IMR-90 (cell line): Measurements from ENCODE around the gene ZNF556. TPM values are rescaled to one million over a fixed set of nuclear protein-coding genes. Genes with fewer than 3 reads are reported as not detected.

ENCODE experiments used
- ATAC-seq: fragments of 200-7000 bp; cut with Tn5 transposase; 2 replicates; pipeline ENCODE4 v1.9.1; 2020; ENCODE audit warnings: low read depth, mild to moderate bottlenecking, moderate library complexity
- BruUV-seq: library from RNA; stranded (reverse); fragments of 400-500 nt; replicated peaks from 2 replicates; lab custom pipeline; 2021; lab: Mats Ljungman, UMichigan
- CTCF ChIA-PET: fragments of 300-600 bp; formaldehyde crosslinking; extraction: SDS; loops from one replicate; lab custom pipeline; 2021; ENCODE audit warnings: antibody characterized with exemption; lab: Yijun Ruan, JAX
- POLR2A ChIA-PET: fragments of 300-600 bp; sonication (Branson Sonifier 250); formaldehyde crosslinking; loops from one replicate; lab custom pipeline; 2022; ENCODE audit warnings: antibody characterized with exemption; ENCODE audit not compliant: unreplicated experiment; lab: Charles Lee
- DNase-seq: peaks from one replicate; pipeline ENCODE4 v3.0.0; 2013
- H2AFZ ChIP-seq: replicated peaks from 2 replicates; pipeline ENCODE3; 2013; ENCODE audit warnings: low read length, mild to moderate bottlenecking; ENCODE audit not compliant: poor library complexity
- H2AK5ac ChIP-seq: 2 replicates; pipeline ENCODE4 v1.6.1; 2013; ENCODE audit warnings: low read depth, low read length, inconsistent platforms
- H2AK9ac ChIP-seq: replicated peaks from 2 replicates; pipeline ENCODE3; 2013; ENCODE audit warnings: mild to moderate bottlenecking, low read depth, low read length, moderate library complexity; ENCODE audit not compliant: poor library complexity
- H2BK120ac ChIP-seq: 2 replicates; pipeline ENCODE4 v1.6.1; 2013; ENCODE audit warnings: low read depth, low read length, inconsistent platforms
- H2BK15ac ChIP-seq: 3 replicates; pipeline ENCODE4 v1.6.1; 2013; ENCODE audit warnings: low read depth, low read length, inconsistent platforms
- H2BK20ac ChIP-seq: 2 replicates; pipeline ENCODE4 v1.6.1; 2013; ENCODE audit warnings: low read depth, mild to moderate bottlenecking, inconsistent platforms, low read length, moderate library complexity
- H2BK5ac ChIP-seq: 2 replicates; pipeline ENCODE4 v1.6.1; 2013; ENCODE audit warnings: mild to moderate bottlenecking, low read depth, low read length, inconsistent platforms; ENCODE audit not compliant: poor library complexity, severe bottlenecking
- H3K14ac ChIP-seq: replicated peaks from 2 replicates; pipeline ENCODE4 v1.6.1; 2013; ENCODE audit warnings: low read depth, low read length, inconsistent platforms
- H3K18ac ChIP-seq: 2 replicates; pipeline ENCODE4 v1.6.1; 2013; ENCODE audit warnings: low read depth, low read length, control low read depth
- H3K23ac ChIP-seq: 2 replicates; pipeline ENCODE4 v1.6.1; 2013; ENCODE audit warnings: low read depth, low read length, inconsistent platforms
- H3K27ac ChIP-seq: 2 replicates; pipeline ENCODE4 v1.5.1; 2013; ENCODE audit warnings: mild to moderate bottlenecking, control low read depth, low read length; ENCODE audit not compliant: insufficient read depth
- H3K27me3 ChIP-seq: 2 replicates; pipeline ENCODE4 v1.6.1; 2013; ENCODE audit warnings: low read length; ENCODE audit not compliant: control insufficient read depth, insufficient read depth
- H3K36me3 ChIP-seq: 2 replicates; pipeline ENCODE4 v1.6.1; 2013; ENCODE audit warnings: low read length, mixed read lengths; ENCODE audit not compliant: control insufficient read depth, insufficient read depth
- H3K4ac ChIP-seq: 2 replicates; pipeline ENCODE4 v1.6.1; 2013; ENCODE audit warnings: low read depth, low read length, inconsistent platforms
- H3K4me1 ChIP-seq: 2 replicates; pipeline ENCODE4 v1.6.1; 2013; ENCODE audit warnings: low read length, mixed read lengths; ENCODE audit not compliant: control insufficient read depth, insufficient read depth
- H3K4me2 ChIP-seq: 2 replicates; pipeline ENCODE4 v1.6.1; 2013; ENCODE audit warnings: low read depth, mild to moderate bottlenecking, control low read depth, low read length, moderate library complexity
- H3K4me3 ChIP-seq: 2 replicates; pipeline ENCODE4 v1.5.1; 2013; ENCODE audit warnings: low read depth, mild to moderate bottlenecking, control low read depth, low read length, moderate library complexity; ENCODE audit not compliant: insufficient read depth
- H3K56ac ChIP-seq: 2 replicates; pipeline ENCODE4 v1.6.1; 2013; ENCODE audit warnings: low read length, inconsistent platforms; ENCODE audit not compliant: insufficient read depth; ENCODE audit errors: extremely low read depth
- H3K79me1 ChIP-seq, 2 experiments: 2 replicates each; pipeline ENCODE4 v1.6.1; 2013; ENCODE audit warnings: low read length in 2 of 2, inconsistent platforms in 1 of 2, low read depth in 1 of 2
- H3K9ac ChIP-seq: 2 replicates; pipeline ENCODE4 v1.6.1; 2013; ENCODE audit warnings: low read depth, low read length, control low read depth
- H3K9me1 ChIP-seq: 2 replicates; pipeline ENCODE4 v1.6.1; 2013; ENCODE audit warnings: low read length, inconsistent platforms; ENCODE audit not compliant: insufficient read depth
- H3K9me3 ChIP-seq: 2 replicates; pipeline ENCODE4 v1.6.1; 2013; ENCODE audit warnings: low read length; ENCODE audit not compliant: control insufficient read depth, insufficient read depth
- H4K20me1 ChIP-seq: 2 replicates; pipeline ENCODE4 v1.6.1; 2013; ENCODE audit warnings: low read length, inconsistent platforms; ENCODE audit not compliant: insufficient read depth
- H4K5ac ChIP-seq: 2 replicates; pipeline ENCODE4 v1.6.1; 2013; ENCODE audit warnings: mild to moderate bottlenecking, low read depth, low read length, control low read depth
- H4K8ac ChIP-seq, 2 experiments: 2 replicates each; pipeline ENCODE4 v1.6.1; 2013; ENCODE audit warnings: low read depth in 2 of 2, low read length in 2 of 2, control low read depth in 1 of 2, inconsistent platforms in 1 of 2
- H4K91ac ChIP-seq: 2 replicates; pipeline ENCODE4 v1.6.1; 2013; ENCODE audit warnings: low read depth, low read length, inconsistent platforms; ENCODE audit not compliant: insufficient read depth
- BHLHE40 ChIP-seq: fragments of 150-350 bp; IDR thresholded peaks from 2 replicates; pipeline ENCODE4 v1.6.1; 2016; ENCODE audit warnings: mild to moderate bottlenecking, low read depth, low read length
- CEBPB ChIP-seq: IDR thresholded peaks from 2 replicates; pipeline ENCODE4 v1.6.1; 2012; ENCODE audit warnings: low read depth, low read length, improper control_type of control experiment
- CHD1 ChIP-seq: IDR thresholded peaks from 2 replicates; pipeline ENCODE4 v1.6.1; 2012; ENCODE audit warnings: low read depth, low read length, improper control_type of control experiment
- CTCF ChIP-seq: conservative IDR thresholded peaks from 2 replicates; pipeline ENCODE4 v1.5.1; 2012; ENCODE audit warnings: mild to moderate bottlenecking, low read depth, low read length, improper control_type of control experiment
- ELK1 ChIP-seq: fragments of 150-350 bp; IDR thresholded peaks from 2 replicates; pipeline ENCODE4 v1.6.1; 2016; ENCODE audit warnings: low read depth, mild to moderate bottlenecking, low read length, moderate library complexity, borderline replicate concordance
- FOS ChIP-seq: fragments of 150-350 bp; IDR thresholded peaks from 2 replicates; pipeline ENCODE4 v1.6.1; 2016; ENCODE audit warnings: low read depth, low read length
- MAFK ChIP-seq: IDR thresholded peaks from 2 replicates; pipeline ENCODE4 v1.6.1; 2012; ENCODE audit warnings: low read depth, low read length, improper control_type of control experiment
- MAZ ChIP-seq: IDR thresholded peaks from 2 replicates; pipeline ENCODE4 v1.6.1; 2012; ENCODE audit warnings: low read depth, mild to moderate bottlenecking, low read length, improper control_type of control experiment, moderate library complexity, borderline replicate concordance
- POLR2A ChIP-seq: IDR thresholded peaks from 2 replicates; pipeline ENCODE4 v1.6.1; 2012; ENCODE audit warnings: mild to moderate bottlenecking, low read depth, low read length
- RAD21 ChIP-seq: IDR thresholded peaks from 2 replicates; pipeline ENCODE4 v1.6.1; 2012; ENCODE audit warnings: low read length, improper control_type of control experiment
- RFX5 ChIP-seq: IDR thresholded peaks from 2 replicates; pipeline ENCODE4 v1.8.0; 2012; ENCODE audit warnings: low read depth, mild to moderate bottlenecking, low read length, moderate library complexity
- SMC3 ChIP-seq: fragments of 150-350 bp; IDR thresholded peaks from 2 replicates; pipeline ENCODE4 v1.6.1; 2016; ENCODE audit warnings: low read depth, mild to moderate bottlenecking, antibody characterized with exemption, low read length, moderate library complexity
- WGBS, 2 experiments: methylation state at CpG; one replicate each; pipeline versions ENCODE4 v1.1.5 to v1.1.7; 2013; ENCODE audit warnings: missing lambda C conversion rate in 2 of 2; ENCODE audit not compliant: insufficient read length in 1 of 2; ENCODE audit errors: extremely low coverage in 2 of 2; 5-methylcytosine and 5-hydroxymethylcytosine counted together
- dilution Hi-C: fragments of 300-500 bp; cut with HindIII; formaldehyde crosslinking; loops from one replicate; pipeline ENCODE4 v1.14.3; 2018; ENCODE audit warnings: low sequenced_read_pairs; ENCODE audit not compliant: unreplicated experiment
- in situ Hi-C: fragments of 300-500 bp; cut with MboI; formaldehyde crosslinking; loops from 3 replicates; pipeline ENCODE4 v1.14.3; 2019; ENCODE audit warnings: low sequenced_read_pairs, inconsistent platforms, mixed read lengths
- intact Hi-C: fragments of 100-400 bp; cut with micrococcal nuclease; formaldehyde crosslinking; loops from 2 replicates; pipeline ENCODE4 v1.10.0; 2022
- polyA plus RNA-seq, 3 experiments: library from polyadenylated mRNA; depleted of rRNA; stranded (reverse); fragments of >200 nt; gene quantifications; 2 replicates each; pipeline ENCODE4 v1.2.3, GENCODE V29; 2012; ENCODE audit warnings: low replicate concordance in 1 of 3
- total RNA-seq: library from RNA; depleted of rRNA; stranded (reverse); fragments of >200 nt; gene quantifications from 2 replicates; pipeline ENCODE4 v1.2.3, GENCODE V29; 2012
- TF ChIP-seq, protein P1 (sequence below): fragments of 150-350 bp; IDR thresholded peaks from 2 replicates; pipeline ENCODE4 v1.6.1; 2017; ENCODE audit warnings: mild to moderate bottlenecking, antibody characterized with exemption, low read length, low read depth

The ZNF556 gene
- total and polyA plus RNA-seq, 2 of the 4 experiments (the other 2 are of a cell fraction): not detected

GRCh38 chr19:2852598-2852997 is 14.5 kb upstream of the ZNF556 start:
- H3K23ac ChIP-seq: no peak overlapping the region

More at GRCh38 chr19:2852598-2852997, 14.5 kb upstream of the ZNF556 start:
- no peak for ATAC-seq
- H4K8ac ChIP-seq: no peak overlapping the region
- H2AK9ac ChIP-seq: no peak overlapping the region
- POLR2A ChIA-PET: no interaction called here
- H3K27ac ChIP-seq: no peak overlapping the region
- peaks cover 12 to 21% of the 10 kb centered on the region in 2 experiments for H3K79me1 ChIP-seq
- H3K9me3 ChIP-seq: peaks cover 93% of the 10 kb centered on the region
- in situ Hi-C loops (no loop called here), dilution Hi-C loops (no loop called here), intact Hi-C loops (no loop called here)
- H3K18ac ChIP-seq: no peak overlapping the region
- no peak overlapping the region for H3K56ac ChIP-seq
- no peaks in the 10 kb centered on the region for H3K27me3 ChIP-seq
- H2AK5ac ChIP-seq: no peak overlapping the region
- H3K4me2 ChIP-seq: no peak overlapping the region
- H2AFZ ChIP-seq: no peak overlapping the region
- H4K91ac ChIP-seq: no peak overlapping the region
- H3K4ac ChIP-seq: no peak overlapping the region
- no peak overlapping the region for H2BK5ac ChIP-seq
- H3K4me3 ChIP-seq: no peak overlapping the region
- no peak overlapping the region for H2BK120ac ChIP-seq
- no peak overlapping the region for H2BK15ac ChIP-seq
- peaks cover 44% of the 10 kb centered on the region for H3K36me3 ChIP-seq
- DNase-seq: no peak
- no peak for TF ChIP-seq SMC3
- TF ChIP-seq, protein P1, sequence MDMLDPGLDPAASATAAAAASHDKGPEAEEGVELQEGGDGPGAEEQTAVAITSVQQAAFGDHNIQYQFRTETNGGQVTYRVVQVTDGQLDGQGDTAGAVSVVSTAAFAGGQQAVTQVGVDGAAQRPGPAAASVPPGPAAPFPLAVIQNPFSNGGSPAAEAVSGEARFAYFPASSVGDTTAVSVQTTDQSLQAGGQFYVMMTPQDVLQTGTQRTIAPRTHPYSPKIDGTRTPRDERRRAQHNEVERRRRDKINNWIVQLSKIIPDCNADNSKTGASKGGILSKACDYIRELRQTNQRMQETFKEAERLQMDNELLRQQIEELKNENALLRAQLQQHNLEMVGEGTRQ: no peak
- no peak for TF ChIP-seq BHLHE40
- no peak for TF ChIP-seq MAZ
- TF ChIP-seq CHD1: no peak
- no peak for TF ChIP-seq CTCF
- no peak for TF ChIP-seq FOS
- TF ChIP-seq CEBPB: no peak
- TF ChIP-seq RFX5: no peak
- no peak for TF ChIP-seq POLR2A
- TF ChIP-seq ELK1: no peak
- TF ChIP-seq RAD21: no peak
- no peak for TF ChIP-seq MAFK
- no peak overlapping the region for H2BK20ac ChIP-seq
- no peak overlapping the region for H4K5ac ChIP-seq
- CTCF ChIA-PET: no interaction called here
- WGBS, 2 experiments: no CpG with 5 or more reads among the region's 10 CpGs
- no peaks in the 10 kb centered on the region for H4K20me1 ChIP-seq
- no TSS peak for BruUV-seq
- peaks cover 2% of the 10 kb centered on the region for H3K4me1 ChIP-seq
- H3K14ac ChIP-seq: no peak overlapping the region
- H3K9ac ChIP-seq: no peak overlapping the region
- no peaks in the 10 kb centered on the region for H3K9me1 ChIP-seq
